ENCODE data around the gene MTO1.
"Not testable (repeated sequence)": the region's sequence is repeated elsewhere in the genome, so short reads cannot be mapped to it uniquely, and the experiment has no call there.

MTO1 gene

GRCh38 chr6:73443555-73443954 is 18.0 kb upstream of the MTO1 start:
- no peak overlapping the region for H3K4me3 ChIP-seq (ENCODE audit: low read depth, low read length)
- DNase-seq, result no peak
- no peak overlapping the region for H3K27ac ChIP-seq
- no peaks in the 10 kb centered on the region for H3K27me3 ChIP-seq (ENCODE audit: insufficient read depth, low read depth, severe bottlenecking)
- TF ChIP-seq, protein P1, sequence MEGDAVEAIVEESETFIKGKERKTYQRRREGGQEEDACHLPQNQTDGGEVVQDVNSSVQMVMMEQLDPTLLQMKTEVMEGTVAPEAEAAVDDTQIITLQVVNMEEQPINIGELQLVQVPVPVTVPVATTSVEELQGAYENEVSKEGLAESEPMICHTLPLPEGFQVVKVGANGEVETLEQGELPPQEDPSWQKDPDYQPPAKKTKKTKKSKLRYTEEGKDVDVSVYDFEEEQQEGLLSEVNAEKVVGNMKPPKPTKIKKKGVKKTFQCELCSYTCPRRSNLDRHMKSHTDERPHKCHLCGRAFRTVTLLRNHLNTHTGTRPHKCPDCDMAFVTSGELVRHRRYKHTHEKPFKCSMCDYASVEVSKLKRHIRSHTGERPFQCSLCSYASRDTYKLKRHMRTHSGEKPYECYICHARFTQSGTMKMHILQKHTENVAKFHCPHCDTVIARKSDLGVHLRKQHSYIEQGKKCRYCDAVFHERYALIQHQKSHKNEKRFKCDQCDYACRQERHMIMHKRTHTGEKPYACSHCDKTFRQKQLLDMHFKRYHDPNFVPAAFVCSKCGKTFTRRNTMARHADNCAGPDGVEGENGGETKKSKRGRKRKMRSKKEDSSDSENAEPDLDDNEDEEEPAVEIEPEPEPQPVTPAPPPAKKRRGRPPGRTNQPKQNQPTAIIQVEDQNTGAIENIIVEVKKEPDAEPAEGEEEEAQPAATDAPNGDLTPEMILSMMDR (IDR thresholded peaks at IDR 0.05; ENCODE audit: low read depth, low read length), result no peak
- H3K9me3 ChIP-seq (ENCODE audit: severe bottlenecking), result no peaks in the 10 kb centered on the region
- no peaks in the 10 kb centered on the region for H3K36me3 ChIP-seq

- no peaks in the 10 kb centered on the region for H3K36me3 ChIP-seq
- H3K9me3 ChIP-seq (ENCODE audit: severe bottlenecking), result peaks cover 3% of the 10 kb centered on the region
- no peak for DNase-seq
- TF ChIP-seq, protein P1 (IDR thresholded peaks at IDR 0.05; ENCODE audit: low read depth, low read length), result no peak
- no peaks in the 10 kb centered on the region for H3K27me3 ChIP-seq (ENCODE audit: insufficient read depth, low read depth, severe bottlenecking)
- no peak overlapping the region for H3K4me3 ChIP-seq (ENCODE audit: low read depth, low read length)
- no peak overlapping the region for H3K27ac ChIP-seq
Observed at GRCh38 chr6:73451223-73452106, 10.1 kb upstream of the MTO1 start.

DNA sequence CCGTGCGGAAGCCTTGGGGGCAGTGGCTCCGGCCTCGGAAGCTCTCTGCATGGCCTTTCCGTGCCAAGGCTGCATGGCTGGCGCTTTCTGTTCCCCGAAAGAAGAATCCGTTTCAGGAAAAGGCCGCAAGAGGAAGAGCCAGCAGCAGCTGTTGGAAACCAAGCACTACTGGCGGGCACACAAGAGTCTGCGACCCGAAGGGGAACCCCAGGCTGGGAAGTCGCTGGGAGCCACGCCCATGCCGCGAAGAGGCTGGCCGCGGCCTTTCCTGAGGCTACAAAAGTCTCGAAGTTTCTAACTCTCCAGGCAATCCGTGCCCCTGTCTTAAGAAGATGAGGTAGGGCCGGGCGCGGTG is 9.5 kb upstream of the MTO1 start, which contains the start of gene CGAS:
Gene CGAS (minus strand): TSS at position 191 of the 355 bp plus-strand sequence. CDS start 116 bp downstream, at position 75.
- Histone ChIP-seq H3K36me3 (no peaks in the 10 kb centered on the region), H3K27me3 (ENCODE audit: insufficient read depth, low read depth, severe bottlenecking) (no peaks in the 10 kb centered on the region), H3K4me3 (ENCODE audit: low read depth, low read length) (no peak within 1 kb of the TSS), H3K9me3 (ENCODE audit: severe bottlenecking) (peaks cover 3% of the 10 kb centered on the region), H3K27ac (no peak within 1 kb of the TSS)
- DNase-seq, result no peak
- TF ChIP-seq, protein P1 (IDR thresholded peaks at IDR 0.05; ENCODE audit: low read depth, low read length), result no peak

DNA sequence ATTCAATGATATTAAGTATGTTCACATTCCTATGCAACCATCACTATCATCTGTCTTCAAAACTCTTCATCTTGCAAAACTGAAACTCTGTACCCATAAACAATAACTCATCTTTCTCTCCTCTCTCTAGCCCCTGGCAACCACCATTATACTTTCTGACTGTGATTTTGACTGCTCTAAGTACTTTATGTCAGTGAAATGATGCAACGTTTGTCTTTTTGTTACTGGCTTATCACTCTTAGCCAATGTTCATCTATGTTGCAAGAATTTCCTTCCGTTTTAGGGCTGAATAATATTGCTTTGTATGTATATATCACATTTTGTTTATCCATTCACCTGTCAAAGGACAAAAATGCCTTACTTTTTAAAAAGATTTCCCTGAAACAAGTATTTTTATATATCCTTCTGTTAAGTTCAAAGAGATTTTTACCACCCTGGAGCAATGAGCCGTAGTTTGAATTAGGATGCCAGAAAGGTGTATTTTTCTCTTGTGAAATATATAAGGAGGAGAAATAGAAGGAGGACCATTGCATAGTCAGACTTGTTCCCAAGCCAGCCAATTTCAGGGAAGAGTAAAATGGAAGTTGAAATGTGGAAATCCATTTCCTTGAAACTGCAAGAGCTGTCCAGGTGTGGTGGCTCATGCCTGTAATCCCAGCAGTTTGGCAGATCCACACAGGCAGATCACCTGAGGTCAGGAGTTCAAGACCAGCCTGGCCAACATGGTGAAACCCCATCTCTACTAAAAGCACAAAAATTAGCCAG is 5.5 kb upstream of the MTO1 start:
- H3K36me3 ChIP-seq, result no peaks in the 10 kb centered on the region
- H3K27me3 ChIP-seq (ENCODE audit: insufficient read depth, low read depth, severe bottlenecking), result no peaks in the 10 kb centered on the region
- H3K4me3 ChIP-seq (ENCODE audit: low read depth, low read length), result no peak overlapping the region
- no peak for DNase-seq
- peaks cover 3% of the 10 kb centered on the region for H3K9me3 ChIP-seq (ENCODE audit: severe bottlenecking)
- TF ChIP-seq, protein P1 (IDR thresholded peaks at IDR 0.05; ENCODE audit: low read depth, low read length), result no peak
- H3K27ac ChIP-seq, result no peak overlapping the region

DNA sequence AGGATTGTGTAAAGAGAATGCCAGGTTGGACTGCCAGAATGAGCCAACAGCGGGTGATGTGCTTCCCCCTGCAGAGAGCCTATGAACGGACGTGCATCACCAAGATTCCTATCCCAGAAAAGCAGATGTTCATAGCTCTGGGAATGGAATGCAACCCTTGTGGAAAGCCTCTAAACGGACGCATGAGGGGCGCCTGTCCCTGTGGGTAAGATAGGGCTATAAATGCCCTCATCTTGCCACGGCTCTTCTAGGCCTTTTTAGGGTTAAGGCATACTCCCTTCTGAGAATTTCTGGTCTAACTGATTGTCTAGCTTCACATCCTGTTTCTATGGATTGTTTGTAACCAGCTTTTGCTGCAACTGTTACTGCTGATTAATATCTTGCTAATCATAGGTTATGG is 2.1 kb upstream of the MTO1 start:
- H3K27me3 ChIP-seq (ENCODE audit: insufficient read depth, low read depth, severe bottlenecking); H3K27ac ChIP-seq; H3K9me3 ChIP-seq (ENCODE audit: severe bottlenecking); H3K4me3 ChIP-seq (ENCODE audit: low read depth, low read length); DNase-seq: not testable (repeated sequence)
- H3K36me3 ChIP-seq, result peaks cover 18% of the 10 kb centered on the region

DNA sequence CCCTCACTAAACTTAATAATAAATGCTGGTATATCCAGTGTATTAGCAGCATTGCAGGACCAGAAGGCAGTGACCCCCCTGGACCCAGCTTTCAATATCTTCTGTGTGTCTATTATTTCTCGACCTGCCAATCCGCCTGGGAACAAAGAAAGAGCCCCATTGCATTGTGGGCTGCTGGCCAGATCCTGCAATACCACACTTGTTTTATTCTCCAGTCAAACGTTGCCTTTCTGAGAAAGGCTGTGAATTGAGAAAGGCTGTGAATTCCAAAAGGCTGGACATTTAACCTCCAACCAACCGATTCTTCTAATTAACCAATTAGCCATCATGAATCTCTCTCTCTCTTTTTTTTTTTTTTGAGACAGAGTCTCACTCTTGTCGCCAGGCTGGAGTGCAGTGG is 1.5 kb upstream of the MTO1 start:
- Histone ChIP-seq H3K27ac (no peak overlapping the region), H3K36me3 (peaks cover 18% of the 10 kb centered on the region), H3K9me3 (ENCODE audit: severe bottlenecking) (no peaks in the 10 kb centered on the region), H3K27me3 (ENCODE audit: insufficient read depth, low read depth, severe bottlenecking) (no peaks in the 10 kb centered on the region), H3K4me3 (ENCODE audit: low read depth, low read length) (no peak overlapping the region)
- TF ChIP-seq, protein P1 (IDR thresholded peaks at IDR 0.05; ENCODE audit: low read depth, low read length), result no peak
- no peak for DNase-seq

Data from WERI-Rb-1 (cell line).